SH-SY5Y (cell line): ENCODE measurements around the gene MCUR1.

ENCODE experiments used
- GATA2 ChIP-seq: IDR thresholded peaks from 2 replicates; pipeline ENCODE4 v1.6.1; 2011; ENCODE audit warnings: mild to moderate bottlenecking, low read depth, low read length
- GATA3 ChIP-seq: IDR thresholded peaks from 2 replicates; pipeline ENCODE4 v1.6.1; 2011; ENCODE audit warnings: low read depth, mild to moderate bottlenecking, low read length, moderate library complexity

DNA sequence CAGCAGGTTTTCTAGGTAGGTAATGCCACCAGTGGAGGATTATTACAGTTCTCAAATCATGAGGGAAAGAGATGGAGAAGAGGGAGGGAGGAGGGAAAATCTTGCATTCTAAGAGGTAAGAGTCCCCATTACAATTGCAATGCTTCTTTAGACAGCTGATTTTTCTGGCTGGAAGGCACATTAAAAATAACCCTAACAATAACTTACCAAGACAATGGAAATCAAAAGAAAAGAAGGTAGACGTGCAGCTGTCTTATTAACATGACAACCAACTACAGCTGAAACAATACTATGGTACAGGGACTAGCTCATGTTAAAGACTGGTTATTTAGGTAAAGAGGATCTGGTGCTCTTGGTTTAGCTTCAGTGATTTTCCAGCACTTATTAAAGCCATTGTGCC, 24.6 kb downstream of the MCUR1 start:
- TF ChIP-seq GATA2 (no peak), GATA3 (no peak)
